HG03064 (cell line): ENCODE measurements around the gene CD37.
"Not testable (repeated sequence)": the region's sequence is repeated elsewhere in the genome, so short reads cannot be mapped to it uniquely, and the experiment has no call there.

Source experiments
- ATAC-seq: cut with Tn5 transposase; IDR thresholded peaks from one replicate; pipeline ENCODE4 v1.9.1; 2021; ENCODE audit warnings: low read depth; ENCODE audit not compliant: unreplicated experiment

The CD37 gene

GRCh38 chr19:49327878-49328544, 7.2 kb upstream of the CD37 start:
- no peak for ATAC-seq

- no peak for ATAC-seq
These were observed 6.5 kb upstream of the CD37 start for GRCh38 chr19:49328741-49329140.

GRCh38 chr19:49331187-49331586, 4.0 kb upstream of the CD37 start:
- not testable (repeated sequence) for ATAC-seq

- ATAC-seq = no peak
These were observed 3.6 kb upstream of the CD37 start for GRCh38 chr19:49331616-49332055.

GRCh38 chr19:49332691-49333417, 2.4 kb upstream of the CD37 start:
- not testable (repeated sequence) for ATAC-seq

- no peak for ATAC-seq
These were observed 1.8 kb upstream of the CD37 start for GRCh38 chr19:49333418-49333805.

- peak; percentile 38 for ATAC-seq
These were observed 1.4 kb upstream of the CD37 start for GRCh38 chr19:49333811-49334288.

GRCh38 chr19:49335784-49336481, 727 bp downstream of the CD37 start:
- ATAC-seq = no peak

GRCh38 chr19:49336482-49337266, 1.5 kb downstream of the CD37 start:
- no peak for ATAC-seq

GRCh38 chr19:49337267-49338022, 2.2 kb downstream of the CD37 start:
- no peak for ATAC-seq

- ATAC-seq = no peak
These were observed 2.9 kb downstream of the CD37 start for GRCh38 chr19:49338023-49338677.

- no peak for ATAC-seq
These were observed 3.6 kb downstream of the CD37 start for GRCh38 chr19:49338691-49339300.

- no peak for ATAC-seq
These were observed 4.3 kb downstream of the CD37 start for GRCh38 chr19:49339301-49340068.

- peak; percentile 40 for ATAC-seq
These were observed 5.1 kb downstream of the CD37 start for GRCh38 chr19:49340069-49340864.

GRCh38 chr19:49340865-49341718, 5.9 kb downstream of the CD37 start:
- no peak for ATAC-seq

- ATAC-seq = no peak
These were observed 7.1 kb downstream of the CD37 start for GRCh38 chr19:49342291-49342721.
